HG03565 (cell line): ENCODE data around the gene MED28.
A peak's percentile ranks its signal among the peaks of the same experiment; 100 is the strongest.
"Not testable (repeated sequence)": the region's sequence is repeated elsewhere in the genome, so short reads cannot be mapped to it uniquely, and the experiment has no call there.

ENCODE experiments used
- ATAC-seq: cut with Tn5 transposase; IDR thresholded peaks from one replicate; pipeline ENCODE4 v1.9.1; 2021; ENCODE audit warnings: mild to moderate bottlenecking, moderate library complexity; ENCODE audit not compliant: unreplicated experiment

Gene MED28

DNA sequence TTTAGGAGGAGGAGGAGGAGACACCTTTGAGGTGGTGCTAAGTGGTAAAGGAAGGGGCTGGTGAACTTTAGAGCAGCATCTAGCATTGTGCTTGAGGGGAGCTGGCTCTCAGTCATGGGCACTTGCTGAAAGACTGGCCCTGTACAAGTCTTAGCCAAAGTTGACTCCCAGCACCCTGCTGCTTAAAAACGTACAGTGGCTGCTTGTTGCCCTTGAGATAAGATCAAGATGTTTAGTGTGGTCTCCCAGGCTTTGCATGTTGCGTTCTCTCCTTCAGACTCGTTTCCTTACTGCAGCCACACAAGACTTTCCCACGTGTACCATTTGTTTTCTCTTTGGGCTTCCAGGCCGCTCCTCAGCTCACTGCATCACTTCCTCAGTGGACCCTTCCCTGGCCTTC is 1.8 kb downstream of the MED28 start:
- no peak for ATAC-seq

DNA sequence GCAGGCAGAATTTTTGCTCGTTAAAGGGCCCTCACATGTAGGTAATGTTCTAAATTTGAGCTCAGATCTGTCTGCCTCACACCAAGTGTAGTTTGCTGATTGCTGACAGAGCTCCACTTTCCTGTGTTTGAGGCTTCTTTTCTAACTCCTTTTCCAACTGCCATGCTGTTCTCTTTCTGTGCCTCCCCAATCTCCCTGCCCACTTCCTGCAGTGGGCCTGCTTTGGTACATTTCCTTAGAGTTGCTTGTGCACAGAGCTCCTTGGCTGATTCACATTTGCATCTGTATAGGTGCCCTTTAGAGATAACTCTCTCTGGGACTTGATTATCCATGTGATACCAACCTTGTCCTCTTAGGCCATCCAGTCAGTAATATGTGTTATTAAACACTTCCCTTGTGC is 4.5 kb downstream of the MED28 start:
- ATAC-seq, result no peak

GRCh38 chr4:17619416-17620105 is 5.1 kb downstream of the MED28 start:
- no peak for ATAC-seq

DNA sequence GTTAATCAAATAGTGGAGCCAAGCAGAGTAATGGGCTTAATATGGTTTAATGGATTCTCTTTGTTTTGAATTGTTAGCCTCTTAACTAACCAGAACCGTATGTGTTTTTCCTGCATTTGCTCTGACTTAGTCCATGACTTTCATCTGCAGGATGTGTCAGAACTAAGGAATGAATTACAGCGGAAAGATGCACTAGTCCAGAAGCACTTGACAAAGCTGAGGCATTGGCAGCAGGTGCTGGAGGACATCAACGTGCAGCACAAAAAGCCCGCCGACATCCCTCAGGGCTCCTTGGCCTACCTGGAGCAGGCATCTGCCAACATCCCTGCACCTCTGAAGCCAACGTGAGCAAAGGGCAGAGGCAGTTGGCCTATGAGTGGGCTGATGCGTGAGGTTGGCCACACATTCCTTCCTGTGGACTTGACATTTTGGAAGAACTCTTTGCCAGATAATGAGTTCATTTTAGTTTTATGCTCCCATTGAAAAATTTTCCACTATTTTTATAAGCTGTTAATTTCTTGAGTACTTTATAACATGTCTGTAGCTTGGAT is 9.1 kb downstream of the MED28 start:
- no peak for ATAC-seq

DNA sequence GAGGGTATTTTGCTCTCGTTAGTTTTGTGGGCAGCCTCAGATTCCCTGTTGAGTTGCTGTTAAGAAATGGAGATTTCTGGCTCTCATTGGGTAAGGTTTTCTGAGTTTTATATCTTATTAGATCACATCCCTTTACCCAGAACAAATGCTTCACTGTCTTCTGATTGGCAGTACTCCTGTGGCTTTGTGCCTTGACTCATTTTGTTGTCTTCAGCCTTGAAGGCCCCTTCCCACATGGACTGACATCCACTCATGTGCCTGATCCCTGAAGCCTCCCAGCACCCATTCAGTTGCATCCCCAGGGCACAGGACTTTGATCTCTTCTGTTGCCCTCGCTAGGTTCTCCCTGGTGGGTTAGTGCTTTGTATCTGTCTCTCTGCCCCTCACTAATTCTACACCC is 10.4 kb downstream of the MED28 start:
- no peak for ATAC-seq

DNA sequence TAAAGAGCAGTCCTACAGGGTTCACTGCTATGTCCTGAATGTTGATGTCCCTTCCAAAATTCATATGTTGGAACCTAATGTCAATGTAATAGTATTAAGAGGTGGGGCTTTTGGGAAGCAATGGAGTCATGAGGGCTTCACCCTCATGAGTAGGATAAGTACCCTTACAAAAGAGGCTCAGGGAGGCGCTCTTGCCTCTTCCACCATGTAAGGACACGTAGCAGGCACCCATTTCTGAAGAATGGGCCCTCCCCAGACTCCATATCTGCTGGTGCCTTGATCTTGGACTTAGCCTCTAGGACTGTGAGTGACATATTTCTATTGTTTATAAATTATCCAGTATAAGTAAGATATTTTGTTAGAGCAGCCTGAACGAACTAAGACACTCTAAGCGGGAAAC is 15.8 kb downstream of the MED28 start:
- no peak for ATAC-seq

GRCh38 chr4:17633600-17633999 is 19.2 kb downstream of the MED28 start:
- no peak for ATAC-seq

DNA sequence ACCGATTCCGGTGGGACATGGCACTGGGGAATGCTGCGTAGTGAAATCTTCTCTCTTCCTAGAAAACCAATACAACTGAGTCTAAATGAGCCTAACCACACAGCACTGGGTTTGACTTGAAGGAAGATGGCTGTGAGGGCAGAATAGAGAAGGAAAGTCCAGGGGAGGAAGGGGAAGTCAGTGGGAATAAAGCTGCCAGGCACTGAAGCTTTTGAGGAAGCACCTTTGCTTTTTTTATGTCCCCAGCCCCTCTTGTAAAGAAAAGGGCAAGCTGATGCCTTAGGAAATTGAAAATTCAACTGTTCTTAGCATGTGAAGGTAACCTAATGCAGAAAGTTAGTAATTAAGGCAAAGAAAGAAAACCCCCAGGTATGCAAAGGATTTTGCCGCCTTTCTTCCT is 20.6 kb downstream of the MED28 start:
- no peak for ATAC-seq

GRCh38 chr4:17636341-17636695 is 21.9 kb downstream of the MED28 start:
- no peak for ATAC-seq

DNA sequence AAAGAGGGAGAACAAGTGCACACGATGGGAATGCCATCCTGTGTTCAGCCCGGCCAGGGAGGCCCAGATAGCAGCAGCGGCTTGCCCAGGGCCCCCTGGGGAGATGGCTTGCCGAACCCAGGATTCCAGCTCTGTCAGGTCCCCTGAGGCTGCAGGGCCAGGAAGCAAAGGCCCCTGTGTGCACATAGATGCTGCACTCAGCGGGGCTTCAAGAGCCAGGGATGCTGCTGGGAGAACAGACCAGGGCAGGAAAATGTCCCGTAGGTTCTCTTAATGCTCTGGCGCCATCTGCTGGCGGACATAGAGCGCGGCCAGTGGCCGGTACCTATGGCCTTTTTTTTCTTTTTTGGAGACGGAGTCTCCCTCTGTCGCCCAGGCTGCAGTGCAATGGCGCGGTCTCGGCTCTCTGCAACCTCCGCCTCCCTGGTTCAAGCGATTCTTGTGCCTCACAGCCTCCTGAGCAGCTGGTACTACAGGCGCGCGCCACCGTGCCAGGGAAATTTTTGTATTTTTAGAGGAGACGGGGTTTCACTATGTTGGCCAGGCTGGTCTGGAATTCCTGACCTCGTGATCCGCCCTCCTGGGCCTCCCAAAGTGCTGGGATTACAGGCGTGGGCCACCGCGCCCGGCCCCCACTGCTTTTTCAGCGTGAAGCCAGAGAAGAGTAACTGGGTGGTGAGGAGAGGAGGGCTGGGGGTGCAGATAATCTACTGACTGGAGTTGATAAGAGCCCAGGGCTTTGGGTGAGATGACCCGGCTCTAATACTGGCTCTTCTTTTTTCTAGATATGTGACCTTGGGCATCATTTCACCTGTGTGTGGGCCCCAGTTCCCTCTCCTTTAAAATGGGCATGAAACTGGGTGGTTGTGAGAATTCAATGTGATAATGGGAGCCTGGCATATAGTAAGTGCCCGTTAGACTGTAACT is 22.5 kb downstream of the MED28 start:
- ATAC-seq, result peak; percentile 92

DNA sequence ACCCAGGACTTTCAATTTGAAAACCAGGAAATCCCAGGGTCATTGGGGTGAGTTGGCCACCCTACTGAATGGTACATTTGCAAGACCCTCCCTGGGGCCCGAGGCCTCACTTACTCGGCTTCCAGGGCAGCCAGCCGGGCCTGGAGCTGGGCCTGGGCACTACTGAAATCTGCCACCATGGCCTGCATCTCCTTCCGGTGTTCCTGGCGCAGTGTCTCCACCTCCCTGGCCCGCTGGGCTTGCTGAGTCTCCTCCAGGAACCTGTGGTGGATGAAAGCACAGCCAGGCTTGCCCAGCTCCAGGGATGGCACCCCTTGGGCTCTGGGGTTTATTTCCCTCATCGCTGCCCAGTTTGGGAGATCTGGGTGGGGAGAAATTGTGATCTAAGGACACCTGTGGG is 24.7 kb downstream of the MED28 start:
- ATAC-seq, result no peak

- no peak for ATAC-seq
These were observed 27.9 kb downstream of the MED28 start for GRCh38 chr4:17642398-17642783.

- ATAC-seq, result no peak
These were observed 32.3 kb downstream of the MED28 start for GRCh38 chr4:17646693-17647092.

GRCh38 chr4:17647176-17647806 is 32.9 kb downstream of the MED28 start:
- no peak for ATAC-seq

DNA sequence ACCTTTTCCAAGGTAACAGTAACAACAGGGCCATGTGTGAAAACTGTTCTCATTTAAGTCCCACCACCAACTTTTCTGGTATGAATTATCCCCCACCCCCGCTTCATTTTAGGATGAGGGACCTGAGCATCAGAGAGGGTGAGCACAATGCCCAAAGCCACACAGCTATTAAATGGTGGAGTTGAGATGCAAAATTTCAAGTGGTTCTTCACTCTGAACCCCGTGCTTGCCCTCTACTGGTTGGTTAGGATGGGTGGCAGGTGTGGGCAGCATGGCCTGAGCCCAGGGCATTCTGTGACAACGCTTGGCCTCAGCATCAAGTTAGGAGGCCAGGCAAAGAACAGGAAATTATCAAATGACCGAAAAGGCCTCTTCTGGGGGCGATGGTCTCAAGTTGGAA is 33.5 kb downstream of the MED28 start:
- no peak for ATAC-seq

- ATAC-seq, result no peak
These were observed 36.0 kb downstream of the MED28 start for GRCh38 chr4:17650406-17650805.

GRCh38 chr4:17654701-17655100 is 40.3 kb downstream of the MED28 start:
- no peak for ATAC-seq

GRCh38 chr4:17657090-17657489 is 42.6 kb downstream of the MED28 start:
- no peak for ATAC-seq

- no peak for ATAC-seq
These were observed 43.4 kb downstream of the MED28 start for GRCh38 chr4:17657849-17658248.

- ATAC-seq, result not testable (repeated sequence)
These were observed 44.8 kb downstream of the MED28 start for GRCh38 chr4:17659196-17659595.

DNA sequence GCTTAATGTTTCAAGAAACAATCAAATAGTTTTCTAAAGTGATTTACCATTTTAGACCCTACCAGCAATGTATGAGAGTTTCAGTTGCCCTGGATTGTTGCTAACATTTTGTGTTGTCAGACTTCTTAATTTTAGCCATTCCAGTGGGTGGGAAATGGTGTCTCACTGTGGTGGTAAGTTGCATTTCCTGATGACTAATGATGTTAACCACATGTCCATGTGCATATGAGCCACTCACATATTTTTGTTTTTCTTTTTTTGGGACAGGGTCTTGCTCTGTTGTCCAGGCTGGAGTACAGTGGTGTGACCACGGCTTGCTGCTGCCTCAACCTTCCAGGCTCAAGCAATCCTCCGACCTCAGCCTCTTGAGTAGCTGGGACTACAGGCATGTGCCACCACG is 48.3 kb downstream of the MED28 start:
- no peak for ATAC-seq

- peak; percentile 93 for ATAC-seq
These were observed 50.3 kb downstream of the MED28 start for GRCh38 chr4:17664755-17665154.
